ENCODE measurements around the gene ERMARD. TPM values are rescaled to one million over a fixed set of nuclear protein-coding genes. Genes with fewer than 3 reads are reported as not detected.

ERMARD gene
- total RNA-seq, 1 donor from 2014 or later = 25.4 TPM

DNA sequence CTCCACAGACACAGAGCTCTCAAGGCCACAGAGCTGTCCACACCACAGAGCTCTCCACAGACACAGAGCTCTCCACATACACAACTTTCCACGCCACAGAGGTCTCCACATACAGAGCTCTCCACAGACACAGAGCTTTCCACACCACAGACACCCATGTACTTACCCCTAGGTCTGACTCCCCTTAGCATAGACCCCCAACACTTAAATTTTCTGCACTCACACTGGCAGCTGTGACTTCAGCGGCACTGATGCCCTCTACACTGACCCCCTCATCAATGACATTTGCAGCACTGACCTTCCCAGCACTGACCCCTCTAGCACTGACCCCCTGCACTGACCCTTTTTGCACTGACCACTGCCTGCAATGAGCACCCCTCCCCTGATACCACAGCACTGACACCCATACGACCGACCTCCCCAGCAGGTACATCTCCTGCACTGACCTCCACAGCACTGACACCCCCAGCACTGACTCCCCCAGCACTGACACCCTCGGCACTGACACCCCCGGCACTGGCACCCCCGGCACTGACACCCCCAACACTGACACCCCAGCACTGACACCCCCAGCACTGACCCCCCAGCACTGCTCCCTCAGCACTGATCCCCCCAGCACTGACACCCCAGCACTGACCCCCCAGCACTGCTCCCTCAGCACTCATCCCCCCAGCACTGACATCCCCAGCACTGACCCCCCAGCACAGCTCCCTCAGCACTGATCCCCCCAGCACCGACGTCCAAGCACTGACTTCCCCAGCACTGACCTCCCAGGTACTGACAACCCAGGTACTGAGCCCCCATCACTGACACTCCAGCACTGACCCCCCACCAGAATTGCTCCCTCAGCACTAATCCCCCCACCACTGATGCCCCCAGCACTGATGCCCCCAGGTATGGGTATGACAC is 56.5 kb downstream of the ERMARD start:
- TF ChIP-seq CTCF (IDR thresholded peaks at IDR 0.05) = no peak
- ATAC-seq (no peak), DNase-seq (no peak)
- intact Hi-C loops (cut with DNase I) = no loop called here
- H3K9me3 ChIP-seq = no peaks in the 10 kb centered on the region
- H3K4me1 ChIP-seq = no peaks in the 10 kb centered on the region
- no peak overlapping the region for H3K27ac ChIP-seq
- H3K36me3 ChIP-seq = no peaks in the 10 kb centered on the region
- no peak overlapping the region for H3K4me3 ChIP-seq
- peaks cover 10% of the 10 kb centered on the region for H3K27me3 ChIP-seq (ENCODE audit: low read depth)

DNA sequence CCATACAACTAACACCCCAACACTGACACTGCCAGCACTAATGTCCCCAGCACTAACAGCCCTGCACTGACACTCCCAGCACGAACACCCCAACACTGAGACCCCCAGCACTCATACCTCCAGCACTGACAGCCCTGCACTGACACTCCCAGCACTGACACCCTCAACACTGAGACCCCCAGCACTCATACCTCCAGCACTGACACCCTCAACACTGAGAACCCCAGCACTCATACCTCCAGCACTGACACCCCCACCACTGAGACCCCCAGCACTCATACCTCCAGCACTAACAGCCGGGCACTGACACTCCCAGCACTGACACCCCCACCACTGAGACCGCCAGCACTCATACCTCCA is 57.2 kb downstream of the ERMARD start:
- TF ChIP-seq CTCF (IDR thresholded peaks at IDR 0.05) = no peak
- no peak for ATAC-seq
- intact Hi-C loops (cut with DNase I) = no loop called here

GRCh38 chr6:169809386-169809785 is 58.0 kb downstream of the ERMARD start:
- DNase-seq = no peak

More for the DNA sequence above, 57.2 kb downstream of the ERMARD start:
- H3K4me1 ChIP-seq = no peaks in the 10 kb centered on the region
- H3K36me3 ChIP-seq = no peaks in the 10 kb centered on the region
- no peaks in the 10 kb centered on the region for H3K9me3 ChIP-seq
- H3K27ac ChIP-seq = no peak overlapping the region
- peaks cover 10% of the 10 kb centered on the region for H3K27me3 ChIP-seq (ENCODE audit: low read depth)
- DNase-seq = no peak
- H3K4me3 ChIP-seq = no peak overlapping the region

DNA sequence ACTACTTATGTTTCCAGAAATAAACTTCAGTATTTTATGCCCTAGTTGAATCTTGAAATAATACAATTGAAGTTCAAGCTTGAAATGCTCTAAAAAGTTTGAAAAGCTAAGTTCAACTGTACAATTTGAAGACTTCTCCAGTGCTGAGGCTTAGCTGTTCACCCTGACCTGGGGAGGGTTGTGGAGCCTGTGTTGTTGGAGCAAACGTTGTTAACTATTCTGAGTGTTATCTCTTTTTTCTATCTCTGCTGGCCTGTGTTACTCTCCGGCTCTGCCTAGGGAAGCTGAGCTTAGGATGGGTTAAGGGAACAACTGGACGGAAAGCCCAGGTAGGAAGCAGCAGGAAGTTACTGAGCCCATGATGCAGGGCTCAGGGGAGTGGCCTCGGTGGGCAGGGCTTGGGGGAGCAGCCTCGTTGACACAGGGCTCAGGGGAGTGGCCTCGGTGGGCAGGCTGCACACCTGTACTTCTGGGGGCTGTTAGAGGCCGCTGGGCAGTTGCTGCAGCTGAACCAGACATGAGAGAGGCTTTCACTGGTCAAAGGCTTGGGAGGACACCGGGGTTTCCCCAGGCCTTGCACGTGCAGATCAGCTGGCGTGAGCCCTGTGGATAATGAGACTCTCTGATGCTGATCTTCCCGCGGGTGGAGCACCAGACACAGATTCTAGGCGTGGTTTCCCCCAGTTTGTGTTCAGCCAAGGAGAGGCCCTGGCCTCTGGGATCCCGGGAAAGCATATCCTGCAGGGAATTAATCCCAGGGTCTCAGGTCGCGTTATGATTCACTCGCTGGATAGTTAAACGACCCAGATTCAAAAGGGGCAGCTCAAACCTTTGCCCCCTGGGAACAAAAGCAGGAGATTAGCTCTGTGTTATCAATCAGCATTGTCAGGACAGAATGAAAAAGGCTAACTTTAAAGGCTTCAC is 58.9 kb downstream of the ERMARD start:
- intact Hi-C loops (cut with DNase I) = no loop called here
- no peak for DNase-seq
- no peak overlapping the region for H3K4me3 ChIP-seq
- ATAC-seq = no peak
- no peaks in the 10 kb centered on the region for H3K9me3 ChIP-seq
- no peak overlapping the region for H3K27ac ChIP-seq
- no peaks in the 10 kb centered on the region for H3K4me1 ChIP-seq
- H3K27me3 ChIP-seq (ENCODE audit: low read depth) = peaks cover 6% of the 10 kb centered on the region
- TF ChIP-seq CTCF (IDR thresholded peaks at IDR 0.05) = no peak
- no peaks in the 10 kb centered on the region for H3K36me3 ChIP-seq

More at GRCh38 chr6:169809386-169809785, 58.0 kb downstream of the ERMARD start:
- no peak for TF ChIP-seq CTCF (IDR thresholded peaks at IDR 0.05)
- intact Hi-C loops (cut with DNase I) = no loop called here
- H3K4me3 ChIP-seq = no peak overlapping the region
- no peaks in the 10 kb centered on the region for H3K9me3 ChIP-seq
- no peak for ATAC-seq
- no peak overlapping the region for H3K27ac ChIP-seq
- H3K27me3 ChIP-seq (ENCODE audit: low read depth) = peaks cover 10% of the 10 kb centered on the region
- no peaks in the 10 kb centered on the region for H3K4me1 ChIP-seq
- H3K36me3 ChIP-seq = no peaks in the 10 kb centered on the region

DNA sequence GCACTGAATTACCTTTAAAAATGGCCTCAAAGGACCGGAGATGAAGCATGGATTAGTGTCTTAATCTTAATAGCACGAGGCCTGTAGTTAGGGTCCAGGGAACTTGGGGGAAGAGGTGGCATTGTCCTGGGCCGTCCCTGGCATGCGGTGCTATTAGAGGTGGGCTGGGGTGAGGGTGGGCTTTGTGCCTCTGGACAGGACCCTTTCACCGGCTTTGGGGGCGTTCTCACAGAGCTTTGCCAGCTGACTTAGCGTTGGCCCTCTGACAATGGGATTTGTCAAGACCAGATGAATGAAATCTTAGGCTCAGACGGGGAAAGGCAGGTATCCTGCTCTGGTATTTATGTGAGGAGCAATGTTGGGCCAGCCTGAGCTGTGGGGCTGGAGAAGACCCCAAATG is 59.6 kb downstream of the ERMARD start:
- Histone ChIP-seq H3K27me3 (ENCODE audit: low read depth) (peaks cover 4% of the 10 kb centered on the region), H3K4me1 (no peaks in the 10 kb centered on the region), H3K9me3 (no peaks in the 10 kb centered on the region), H3K4me3 (no peak overlapping the region), H3K27ac (no peak overlapping the region), H3K36me3 (no peaks in the 10 kb centered on the region)
- ATAC-seq = no peak
- no peak for DNase-seq
- intact Hi-C loops (cut with DNase I) = no loop called here
- no peak for TF ChIP-seq CTCF (IDR thresholded peaks at IDR 0.05)

All from lower lobe of right lung (tissue), 2 donors.